HG02678 (cell line): ENCODE results near the gene PDAP1.
"Not testable (repeated sequence)": the region's sequence is repeated elsewhere in the genome, so short reads cannot be mapped to it uniquely, and the experiment has no call there.

Experiments
- ATAC-seq: cut with Tn5 transposase; IDR thresholded peaks from one replicate; pipeline ENCODE4 v1.9.1; 2021; ENCODE audit warnings: mild to moderate bottlenecking, moderate library complexity; ENCODE audit not compliant: unreplicated experiment

PDAP1 gene, protein sequence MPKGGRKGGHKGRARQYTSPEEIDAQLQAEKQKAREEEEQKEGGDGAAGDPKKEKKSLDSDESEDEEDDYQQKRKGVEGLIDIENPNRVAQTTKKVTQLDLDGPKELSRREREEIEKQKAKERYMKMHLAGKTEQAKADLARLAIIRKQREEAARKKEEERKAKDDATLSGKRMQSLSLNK

DNA sequence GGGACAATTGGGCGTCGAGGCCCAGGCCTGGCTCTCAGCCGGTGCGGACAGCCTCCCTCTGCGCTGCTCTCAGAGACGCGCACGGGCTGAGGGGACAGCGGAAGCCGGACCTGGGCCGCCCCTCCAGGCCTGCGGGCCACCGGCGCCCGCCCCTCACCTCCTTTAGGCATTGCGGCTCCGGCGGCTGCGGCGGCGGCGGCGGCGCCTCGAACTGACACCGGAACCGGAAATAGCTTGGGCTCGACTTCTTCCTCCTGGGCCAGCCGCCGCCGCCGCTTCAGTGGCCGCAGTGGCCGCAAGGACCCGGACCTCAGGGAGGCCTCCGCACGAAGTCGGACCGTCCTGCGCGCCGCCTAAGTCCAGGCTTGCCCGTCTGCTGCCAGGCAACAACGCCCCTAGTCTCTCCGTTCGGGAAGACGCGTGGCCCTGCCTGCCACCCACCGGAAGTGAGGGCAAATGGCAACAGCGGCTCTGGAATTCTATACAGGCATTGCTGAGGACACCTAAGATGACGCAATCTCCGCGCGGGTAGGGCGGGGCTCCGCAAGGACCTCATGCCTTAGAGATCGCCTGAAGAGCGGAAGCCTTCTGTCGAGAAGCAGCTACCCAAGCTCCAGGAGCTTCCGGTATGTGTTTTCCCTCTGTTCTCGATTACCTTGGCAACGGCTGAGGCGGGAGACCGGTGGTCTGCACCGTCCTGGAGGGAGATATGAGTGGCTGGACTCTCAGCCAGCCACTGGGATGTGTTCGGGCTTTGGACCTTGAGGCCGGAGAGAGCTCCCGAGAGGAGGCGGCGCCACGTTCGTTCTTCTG lies at the start of gene PDAP1, which contains the start of gene BUD31:
PDAP1 (minus strand) TSS at position 219 of the 813 bp plus-strand sequence; CDS start at position 170, 49 bp downstream.
BUD31 (plus strand) TSS at position 591 of the 813 bp plus-strand sequence. CDS start 2,124 bp downstream, outside the sequence.
- peak; percentile 75 for ATAC-seq

DNA sequence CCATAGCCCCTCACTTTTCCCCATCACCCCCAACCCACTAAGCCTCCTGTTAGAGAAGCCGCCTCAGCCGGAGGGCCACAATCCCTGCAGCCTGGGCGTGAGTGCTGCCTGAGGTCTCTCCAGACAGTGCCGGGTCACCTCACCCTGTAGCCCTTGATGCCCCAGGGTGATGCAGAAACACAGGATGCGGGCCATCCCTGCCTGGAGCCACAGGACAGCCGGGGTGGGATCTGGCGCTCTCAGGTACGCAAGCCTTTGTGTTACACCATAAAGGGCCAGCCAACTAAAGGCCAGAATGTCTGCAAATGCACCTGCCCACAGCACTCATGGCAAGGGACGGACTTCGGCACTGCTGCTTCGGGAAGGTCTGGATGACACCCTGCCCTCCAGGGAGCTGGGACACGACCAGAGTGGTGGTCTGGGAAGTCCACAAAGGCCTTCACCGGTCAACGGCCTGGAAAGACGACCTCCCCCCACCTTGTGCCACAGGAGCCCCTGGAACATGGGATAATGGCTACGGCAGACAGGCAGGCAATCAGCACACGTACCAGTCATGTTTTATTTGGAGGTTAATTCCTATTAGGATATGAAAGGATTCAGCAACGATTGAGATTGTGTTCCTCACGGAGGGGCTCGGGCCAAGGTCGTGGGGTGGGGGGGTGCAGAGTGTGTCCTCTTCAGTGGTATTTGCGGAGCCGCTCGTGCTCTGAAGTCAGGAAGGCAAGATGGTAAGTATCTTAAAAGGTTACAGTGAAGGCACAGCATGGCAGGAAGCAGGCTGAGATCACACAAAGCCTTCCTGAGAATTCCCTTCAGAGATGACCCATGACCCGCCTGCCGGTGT lies 49.5 kb upstream of the PDAP1 start:
- no peak for ATAC-seq

DNA sequence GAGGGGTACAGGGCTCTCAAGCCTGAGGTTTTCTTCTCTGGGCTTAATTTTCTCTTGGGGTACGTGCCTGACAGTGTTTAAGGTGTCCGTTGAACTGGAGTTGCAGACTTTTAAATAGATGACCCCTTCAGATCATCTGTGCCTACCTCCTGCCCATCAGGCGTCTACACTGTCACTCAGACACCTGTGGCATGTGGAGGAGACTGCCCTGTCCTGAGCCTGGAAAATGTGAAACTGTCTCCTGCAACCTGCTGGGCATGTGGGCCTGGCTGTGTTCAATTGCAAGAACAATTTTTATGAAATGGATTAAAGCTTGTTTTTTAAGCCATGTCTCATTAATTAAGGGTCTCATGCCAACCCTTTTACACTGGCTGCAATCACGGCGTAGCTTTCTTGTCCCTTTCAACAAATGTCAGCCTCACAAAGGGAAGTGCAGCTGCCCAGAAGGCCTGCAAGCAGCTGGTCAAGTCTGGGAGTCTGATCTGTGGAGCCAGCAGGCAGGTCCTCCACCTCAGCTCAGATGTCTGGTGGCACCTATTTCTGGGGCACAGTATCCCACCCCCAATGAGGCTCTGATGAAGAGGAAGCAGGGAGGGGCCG lies 48.8 kb upstream of the PDAP1 start:
- no peak for ATAC-seq

DNA sequence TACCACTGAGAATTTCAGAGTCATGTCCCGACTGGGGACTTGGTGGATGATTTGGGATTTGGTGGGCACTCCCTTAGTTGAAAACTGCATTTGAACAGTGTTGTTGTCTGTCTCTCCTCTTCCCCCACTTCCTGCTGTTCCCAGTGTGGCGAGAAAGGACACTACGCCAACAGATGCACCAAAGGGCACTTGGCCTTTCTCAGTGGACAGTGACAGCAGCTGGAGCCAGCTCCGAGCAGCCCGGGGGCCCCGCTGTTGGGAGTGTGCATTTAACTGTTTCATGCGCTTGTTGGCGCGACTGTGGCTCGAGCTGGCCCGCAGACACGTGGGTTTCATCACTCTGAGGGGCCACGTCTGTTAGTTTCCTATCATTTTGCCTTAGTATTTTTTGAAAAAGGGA lies 47.9 kb upstream of the PDAP1 start:
- no peak for ATAC-seq

DNA sequence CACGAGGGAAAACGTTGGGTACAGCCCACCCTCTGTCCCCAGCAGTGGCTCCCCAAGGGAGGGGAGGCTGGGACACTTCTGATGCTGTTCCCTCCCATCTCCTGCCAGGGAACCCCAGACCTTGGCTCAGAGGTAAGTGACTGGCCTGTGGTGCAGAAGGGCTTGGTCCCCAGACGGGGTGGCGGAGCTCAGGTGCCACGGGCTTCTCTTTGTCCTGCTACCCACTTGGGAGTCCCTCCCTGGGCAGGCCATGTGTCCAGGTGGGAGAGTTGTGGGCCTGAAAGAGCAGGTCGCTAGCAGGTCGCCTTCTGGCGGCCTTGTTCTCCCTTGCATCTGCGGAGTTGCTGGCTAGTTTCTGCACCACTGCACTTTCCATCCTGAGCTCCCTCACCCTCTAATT lies 47.5 kb upstream of the PDAP1 start:
- no peak for ATAC-seq

DNA sequence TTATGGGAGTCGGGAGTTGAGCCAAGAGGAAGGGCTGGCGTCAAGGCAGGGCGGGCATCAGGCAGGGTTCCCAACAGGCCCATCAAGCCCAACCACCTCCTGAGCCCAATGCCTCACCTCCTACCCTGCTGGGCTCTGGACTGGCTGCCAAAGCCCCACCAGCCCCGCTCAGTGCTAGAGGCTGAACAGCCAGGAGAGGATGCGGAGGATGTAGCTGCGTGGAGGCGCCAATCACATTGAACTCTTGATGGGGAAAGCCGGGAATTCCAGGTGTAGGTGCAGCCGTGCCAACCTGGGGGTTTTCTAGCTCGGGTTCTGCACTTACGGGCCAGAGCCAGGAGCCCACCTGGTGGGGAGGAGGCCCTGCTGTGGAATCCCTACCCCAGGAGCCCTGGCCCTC lies 44.7 kb upstream of the PDAP1 start:
- ATAC-seq: no peak

DNA sequence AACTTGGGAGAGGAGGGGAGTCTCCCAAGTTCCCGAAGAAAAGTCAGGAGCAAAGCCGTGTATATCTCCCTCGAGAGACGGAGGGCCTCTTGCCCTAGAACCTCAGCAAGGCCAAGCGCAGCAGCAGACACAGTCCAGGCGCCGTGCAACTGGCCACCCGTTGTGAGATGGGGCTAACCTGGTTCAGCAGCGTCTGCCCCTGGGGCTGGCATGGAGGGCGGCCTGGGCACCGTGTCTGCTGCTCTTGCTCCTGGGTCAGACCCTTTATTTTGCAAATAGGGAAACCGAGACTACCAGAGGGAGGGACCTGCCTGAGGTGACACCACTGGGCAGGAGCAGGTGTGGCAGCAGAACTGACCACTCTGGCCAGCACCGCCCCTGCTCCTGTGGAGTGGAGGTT lies 44.1 kb upstream of the PDAP1 start:
- ATAC-seq: no peak

DNA sequence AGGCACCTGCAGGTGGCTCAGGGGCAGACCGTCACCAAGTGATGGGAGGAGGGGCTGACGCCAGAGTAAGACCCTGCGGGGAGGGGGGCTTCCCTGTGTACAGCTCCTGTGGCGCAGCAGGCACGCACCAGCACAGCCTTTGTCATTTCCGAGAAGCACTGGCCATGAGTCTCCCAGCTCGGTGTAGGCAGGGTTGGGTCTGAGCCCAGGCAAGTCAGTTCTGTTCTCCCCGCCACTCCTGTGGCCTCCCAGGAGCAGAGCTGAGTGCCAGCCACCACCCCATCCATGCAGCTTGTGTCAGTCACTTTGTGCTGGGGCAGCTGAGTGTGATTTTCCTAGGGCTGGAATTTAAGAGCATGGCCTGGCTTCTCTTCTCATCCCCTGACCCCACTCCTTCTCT lies 43.5 kb upstream of the PDAP1 start:
- no peak for ATAC-seq

DNA sequence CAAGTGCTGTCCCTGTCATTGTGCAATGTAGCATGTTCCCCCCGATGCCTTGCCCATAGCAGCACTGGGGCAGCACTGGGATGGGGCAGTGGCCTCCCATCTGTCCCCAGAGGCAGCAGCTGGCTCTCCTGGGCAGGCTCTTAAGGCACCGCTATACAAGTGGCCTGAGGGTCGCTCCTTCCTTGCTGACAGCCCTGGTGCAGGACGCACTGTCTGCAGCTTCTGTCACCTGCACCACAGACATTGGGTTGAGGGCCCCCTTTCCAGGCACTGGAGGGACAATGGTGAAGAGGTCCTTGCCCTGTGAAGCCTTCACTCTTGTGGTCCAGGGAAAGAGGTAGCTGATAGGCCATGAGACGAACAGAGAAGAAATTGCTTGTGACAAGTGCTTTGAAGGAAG lies 40.9 kb upstream of the PDAP1 start:
- ATAC-seq: no peak

DNA sequence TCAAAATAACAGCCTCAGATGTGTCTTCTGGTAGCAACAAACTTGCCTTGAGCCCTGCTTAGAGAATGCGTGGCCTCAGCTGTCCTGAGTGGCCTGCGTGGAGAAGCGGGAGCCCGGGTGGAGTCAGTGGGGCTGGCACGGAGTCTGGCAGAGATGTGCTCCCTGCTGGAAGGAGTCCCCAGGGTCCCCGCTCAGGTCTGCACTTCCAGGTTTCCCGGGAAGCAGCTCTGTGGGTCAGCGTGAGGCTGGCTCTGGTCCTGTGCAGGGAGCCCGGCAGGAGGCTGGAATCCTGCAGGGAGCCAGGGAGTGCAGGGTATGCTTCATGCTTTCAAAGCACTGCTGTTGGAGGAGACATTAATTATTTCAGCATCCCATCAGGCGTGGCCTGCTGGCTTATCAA lies 40.5 kb upstream of the PDAP1 start:
- no peak for ATAC-seq

DNA sequence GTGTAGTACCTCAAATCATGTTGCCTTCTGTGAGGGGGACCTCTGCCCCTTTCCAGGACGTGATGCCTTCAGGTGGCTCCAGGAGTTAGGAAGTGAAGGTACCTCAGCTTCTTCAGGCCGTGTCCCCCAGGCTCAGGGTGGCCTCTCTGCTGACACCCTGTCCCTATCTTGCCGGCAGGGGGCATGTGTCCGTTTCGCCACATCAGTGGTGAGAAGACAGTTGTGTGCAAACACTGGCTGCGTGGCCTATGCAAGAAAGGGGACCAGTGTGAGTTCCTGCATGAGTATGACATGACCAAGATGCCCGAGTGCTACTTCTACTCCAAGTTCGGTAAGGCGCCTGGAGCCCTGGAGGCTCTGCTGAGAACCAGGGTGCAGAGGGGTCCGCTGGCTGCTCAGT lies 39.5 kb upstream of the PDAP1 start:
- no peak for ATAC-seq

DNA sequence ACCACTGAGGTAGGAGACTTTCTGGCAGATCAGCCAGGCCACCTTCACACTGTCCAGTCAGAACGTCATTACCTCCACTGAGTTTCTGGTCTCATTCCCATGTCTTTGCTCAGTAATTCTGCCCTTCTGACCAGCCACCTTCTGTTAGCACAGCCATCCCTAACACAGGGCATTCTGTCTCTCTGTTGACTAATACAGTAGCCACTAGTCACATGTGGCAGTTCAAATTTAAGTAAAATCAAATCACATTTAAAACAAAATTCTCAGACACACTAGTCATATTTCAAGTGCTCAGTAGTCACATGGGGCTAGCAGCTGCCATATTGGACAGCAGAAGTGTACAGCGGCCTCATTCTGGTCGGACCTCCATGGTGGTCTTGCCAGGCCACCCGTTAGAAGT lies 37.7 kb upstream of the PDAP1 start:
- no peak for ATAC-seq

DNA sequence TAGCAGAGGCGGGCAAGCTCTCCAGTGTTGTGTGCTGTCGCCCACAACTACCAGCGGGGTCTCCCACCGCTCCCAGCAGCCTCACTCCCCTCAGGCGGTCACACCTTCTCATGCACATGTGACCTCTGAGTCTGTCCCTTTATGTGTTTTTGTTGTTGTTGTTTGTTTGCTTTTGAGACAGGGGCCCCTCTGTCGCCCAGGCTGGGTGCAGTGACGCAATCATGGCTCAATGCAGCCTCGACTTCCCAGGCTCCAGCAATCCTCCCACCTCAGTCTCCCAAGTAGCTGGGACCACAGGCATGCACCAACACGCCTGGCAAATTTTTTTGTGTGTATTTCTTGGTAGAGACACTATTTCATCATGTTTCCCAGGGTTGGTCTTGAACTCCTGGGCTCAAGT lies 31.8 kb upstream of the PDAP1 start:
- ATAC-seq: no peak

DNA sequence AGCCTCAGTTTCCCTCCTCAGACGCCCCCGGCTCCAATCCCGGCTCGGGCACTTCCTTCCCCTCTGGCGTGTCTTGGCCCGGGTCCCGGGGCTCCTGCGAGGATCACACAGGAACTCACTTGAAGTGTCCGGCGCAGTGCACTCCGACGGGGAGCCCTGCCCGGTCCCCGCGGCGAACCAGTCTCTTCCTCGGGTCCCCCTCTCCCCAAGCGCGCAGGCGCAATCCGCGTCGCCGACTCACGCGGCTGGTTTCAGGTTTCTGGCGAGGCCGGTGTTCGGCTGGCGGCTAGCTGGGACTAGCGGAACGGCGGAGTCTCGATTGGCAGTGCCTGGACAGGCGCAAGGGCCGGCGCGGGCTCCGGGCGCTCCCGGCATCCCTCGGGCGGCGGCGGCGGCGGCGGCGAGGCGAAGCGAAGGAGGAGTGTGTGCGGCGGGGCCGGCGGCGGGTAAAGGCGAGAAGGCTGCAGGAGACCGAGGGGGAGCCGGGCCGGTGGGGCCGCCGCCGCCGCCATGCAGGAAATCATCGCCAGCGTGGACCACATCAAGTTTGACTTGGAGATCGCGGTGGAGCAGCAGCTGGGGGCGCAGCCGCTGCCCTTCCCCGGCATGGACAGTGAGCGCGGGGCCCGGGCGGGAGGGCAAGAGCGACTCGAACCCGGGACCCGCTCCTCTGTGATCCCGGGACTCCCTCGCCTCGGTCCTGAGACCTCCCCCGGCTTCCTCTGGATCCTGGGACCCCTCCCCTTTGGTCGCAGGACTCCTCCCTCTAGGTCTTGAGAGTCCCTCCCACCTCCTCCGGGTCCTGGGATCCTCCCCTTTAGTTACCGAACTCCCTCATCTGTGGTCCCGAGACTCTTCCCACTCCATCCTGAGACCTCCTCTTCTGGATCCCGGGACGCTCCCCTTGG lies 30.4 kb upstream of the PDAP1 start, which contains the start of the genes CPSF4 and PTCD1:
CPSF4 (plus strand) TSS at position 371 of the 908 bp plus-strand sequence; CDS start at position 511, 140 bp downstream.
PTCD1 (minus strand) TSS at position 226 of the 908 bp plus-strand sequence. CDS start 3,556 bp downstream, outside the sequence.
- peak; percentile 95 for ATAC-seq

DNA sequence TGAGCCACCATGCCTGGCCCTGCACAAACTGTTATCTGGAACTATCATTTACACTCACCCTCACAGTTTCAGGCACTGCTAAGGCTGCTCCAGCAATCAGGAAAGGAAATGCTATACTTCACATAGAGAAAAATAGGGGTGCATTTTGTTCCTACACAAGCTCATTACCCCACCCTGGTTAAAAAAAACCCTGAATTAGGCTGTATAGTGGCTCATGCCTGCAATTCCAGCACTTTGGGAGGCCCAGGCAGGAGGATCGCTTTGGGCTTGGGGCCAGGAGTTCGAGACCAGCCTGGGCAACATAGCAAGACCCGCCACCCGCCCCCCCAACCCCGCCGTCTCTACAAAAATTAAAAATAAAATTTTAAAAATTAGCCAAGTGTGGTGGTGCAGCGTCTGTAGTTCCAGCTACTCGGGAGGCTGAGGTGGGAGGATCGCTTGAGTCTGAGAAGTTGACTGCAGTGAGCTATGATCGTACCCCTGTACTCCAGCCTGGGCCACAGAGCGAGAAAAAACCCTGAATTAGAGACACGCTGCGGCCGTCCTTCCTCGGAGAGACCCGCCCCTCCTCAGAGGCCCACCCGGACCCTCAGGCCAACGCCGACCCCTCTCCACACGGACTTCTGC lies 29.7 kb upstream of the PDAP1 start:
- peak; percentile 2 for ATAC-seq

DNA sequence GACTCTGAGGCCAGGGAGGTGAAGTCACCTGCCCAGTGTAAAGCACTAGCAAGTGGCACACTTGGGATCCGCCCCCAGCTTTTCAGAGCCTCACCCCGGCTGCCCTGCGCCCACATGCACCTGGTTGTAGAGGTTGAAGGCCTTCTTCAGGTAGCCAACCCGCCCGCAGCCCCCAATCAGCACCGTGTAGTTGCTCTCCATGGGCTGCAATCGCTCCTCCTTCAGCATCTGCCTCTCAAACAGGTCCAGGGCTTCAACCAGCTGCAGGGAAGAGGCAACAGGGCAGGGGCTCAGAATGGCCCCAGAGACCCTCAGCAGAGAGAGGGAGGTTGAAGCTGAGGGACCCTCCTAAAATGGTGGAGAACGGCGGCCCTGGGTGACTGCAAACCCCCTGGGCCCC lies 24.8 kb upstream of the PDAP1 start:
- ATAC-seq: no peak

DNA sequence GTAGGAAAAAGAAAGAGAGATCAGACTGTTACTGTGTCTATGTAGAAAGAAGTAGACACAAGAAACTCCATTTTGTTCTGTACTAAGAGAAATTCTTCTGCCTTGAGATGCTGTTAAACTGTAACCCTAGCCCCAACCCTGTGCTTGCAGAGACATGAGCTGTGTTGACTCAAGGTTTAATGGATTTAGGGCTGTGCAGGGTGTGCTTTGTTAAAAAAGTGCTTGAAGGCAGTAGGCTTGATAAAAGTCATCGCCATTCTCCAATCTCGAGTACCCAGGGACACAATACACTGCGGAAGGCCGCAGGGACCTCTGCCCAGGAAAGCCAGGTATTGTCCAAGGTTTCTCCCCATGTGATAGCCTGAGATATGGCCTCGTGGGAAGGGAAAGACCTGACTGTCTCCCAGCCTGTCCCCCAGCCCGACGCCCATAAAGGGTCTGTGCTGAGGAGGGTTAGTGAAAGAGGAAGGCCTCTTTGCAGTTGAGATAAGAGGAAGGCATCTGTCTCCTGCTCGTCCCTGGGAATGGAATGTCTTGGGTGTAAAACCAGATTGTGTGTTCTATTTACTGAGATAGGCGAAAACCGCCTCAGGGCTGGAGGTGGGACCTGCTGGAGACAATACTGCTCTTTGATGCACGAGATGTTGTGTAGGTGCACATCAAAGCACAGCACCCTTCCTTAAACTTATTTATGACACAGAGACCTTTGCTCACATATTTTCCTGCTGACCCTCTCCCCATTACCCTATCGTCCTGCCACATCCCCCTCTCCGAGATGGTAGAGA lies 23.6 kb upstream of the PDAP1 start:
- not testable (repeated sequence) for ATAC-seq

DNA sequence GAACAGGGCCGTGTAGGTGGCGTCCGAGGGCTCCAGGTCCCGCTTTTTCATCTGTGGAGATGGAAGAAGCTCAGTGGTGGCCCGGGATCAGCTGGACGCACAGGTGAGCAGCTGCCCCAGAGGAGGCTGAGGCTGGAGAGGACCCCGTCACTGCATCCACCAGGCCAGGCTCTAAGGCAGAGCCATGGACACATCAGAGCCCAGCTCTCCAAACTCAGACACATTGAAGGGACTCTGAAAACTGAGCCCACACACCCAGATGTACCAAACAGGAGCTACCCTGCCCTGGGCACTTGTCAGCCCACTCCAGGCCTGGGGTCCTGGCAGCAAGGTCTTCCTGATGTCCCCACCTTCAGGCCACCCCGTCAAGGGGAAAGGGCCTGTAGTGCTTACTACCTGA lies 21.4 kb upstream of the PDAP1 start:
- ATAC-seq: no peak
